T follicular helper cell (primary cell): ENCODE measurements around the gene NARS2.
"Not testable (repeated sequence)": the region's sequence is repeated elsewhere in the genome, so short reads cannot be mapped to it uniquely, and the experiment has no call there.

ENCODE experiments used
- DNase-seq: peaks from one replicate; pipeline ENCODE4 v3.0.0-alpha.2; 2020; ENCODE audit warnings: low read depth

NARS2 gene

GRCh38 chr11:78542007-78542406 lies 32.7 kb downstream of the NARS2 start:
- no peak for DNase-seq

DNA sequence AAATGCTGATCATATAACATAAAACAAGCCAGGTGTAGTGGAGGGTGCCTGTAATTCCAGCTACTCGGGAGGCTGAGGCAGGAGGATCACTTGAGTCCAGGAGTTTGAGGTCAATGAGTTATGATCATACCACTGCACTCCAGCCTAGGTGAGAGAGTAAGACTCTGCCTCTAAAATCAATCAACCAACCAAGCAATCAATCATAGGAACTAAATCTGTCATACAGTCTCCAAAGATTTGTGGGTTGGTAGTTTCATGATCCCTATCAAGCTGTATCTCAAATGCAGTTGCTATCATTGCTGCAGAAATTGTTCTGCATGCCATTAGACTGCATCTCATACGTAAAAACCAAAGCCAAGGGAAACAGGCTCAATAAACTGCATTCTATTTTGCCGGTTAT lies 33.1 kb downstream of the NARS2 start:
- DNase-seq, result no peak

DNA sequence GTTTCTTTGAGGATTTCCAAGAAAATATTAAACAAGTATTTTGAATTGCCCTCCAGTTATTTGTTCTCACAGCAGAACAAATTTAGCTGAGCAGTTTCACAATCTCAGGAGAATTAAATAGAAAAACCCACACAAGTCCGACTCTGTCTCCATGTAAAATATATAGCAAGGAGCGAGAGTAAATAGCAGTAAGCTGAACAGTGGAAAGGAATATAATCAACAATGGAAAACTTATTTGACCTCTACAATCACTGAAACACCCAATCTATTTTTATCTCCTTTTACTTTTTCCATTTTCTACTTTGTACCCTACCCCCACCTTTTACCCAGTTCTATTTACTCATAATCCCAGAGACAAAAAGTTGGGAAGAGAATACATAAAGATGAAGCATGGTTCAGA lies 34.4 kb downstream of the NARS2 start:
- no peak for DNase-seq

GRCh38 chr11:78539506-78539905 lies 35.2 kb downstream of the NARS2 start:
- DNase-seq, result no peak

- no peak for DNase-seq
Measured at GRCh38 chr11:78536933-78537332, 37.7 kb downstream of the NARS2 start.

GRCh38 chr11:78535920-78536319 lies 38.7 kb downstream of the NARS2 start:
- DNase-seq, result no peak

- DNase-seq, result no peak
Measured at GRCh38 chr11:78535027-78535426, 39.6 kb downstream of the NARS2 start.

- DNase-seq, result no peak
Measured at GRCh38 chr11:78533399-78533798, 41.3 kb downstream of the NARS2 start.

- no peak for DNase-seq
Measured at GRCh38 chr11:78532991-78533390, 41.7 kb downstream of the NARS2 start.

DNA sequence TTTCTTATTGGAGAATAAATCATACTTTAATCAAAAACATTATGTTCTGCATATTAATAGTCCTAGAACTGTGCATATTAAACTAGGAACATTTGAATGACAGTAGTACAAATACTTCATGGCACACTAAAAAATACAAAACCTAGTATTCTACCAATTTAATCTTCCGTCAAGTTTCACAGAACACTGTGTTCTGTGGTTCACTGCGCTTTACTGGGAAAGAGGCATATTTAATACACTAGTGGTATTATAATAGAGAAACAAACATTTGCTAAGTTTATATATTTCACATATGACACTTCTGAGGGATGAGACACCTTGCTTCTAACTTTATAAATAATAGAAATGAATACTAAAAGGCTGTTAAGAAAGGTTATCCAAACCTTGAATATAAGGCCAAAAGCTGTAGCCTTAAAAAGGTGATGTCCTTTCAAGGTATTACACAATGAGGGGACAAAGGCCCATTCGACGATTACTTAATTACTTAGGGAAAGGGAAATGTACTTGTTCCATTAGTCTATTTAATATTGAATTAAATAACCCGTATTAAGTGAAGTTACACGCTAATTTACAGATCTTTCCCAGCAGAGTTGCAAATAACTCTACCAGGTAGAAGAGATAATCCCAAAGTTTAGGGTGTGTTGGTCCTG lies 48.0 kb downstream of the NARS2 start:
- DNase-seq, result no peak

DNA sequence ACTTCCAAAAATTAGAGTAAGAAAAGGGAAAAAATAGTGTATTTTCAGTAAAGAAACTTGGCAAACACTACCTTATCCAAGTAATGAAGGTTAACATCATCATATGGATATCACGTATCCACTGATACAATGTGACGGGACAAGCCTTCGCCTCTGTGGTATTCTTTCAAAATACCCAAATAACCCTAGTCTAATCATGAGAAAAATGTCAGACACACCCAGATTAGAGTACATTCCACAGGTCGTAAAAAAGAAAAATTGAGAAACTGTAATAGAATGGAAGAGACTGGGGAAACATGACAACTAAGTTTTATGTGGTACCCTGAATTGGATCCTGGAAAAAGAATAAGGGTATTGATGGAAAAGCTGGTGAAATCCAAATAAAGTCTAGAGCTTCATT lies 48.9 kb downstream of the NARS2 start:
- no peak for DNase-seq

DNA sequence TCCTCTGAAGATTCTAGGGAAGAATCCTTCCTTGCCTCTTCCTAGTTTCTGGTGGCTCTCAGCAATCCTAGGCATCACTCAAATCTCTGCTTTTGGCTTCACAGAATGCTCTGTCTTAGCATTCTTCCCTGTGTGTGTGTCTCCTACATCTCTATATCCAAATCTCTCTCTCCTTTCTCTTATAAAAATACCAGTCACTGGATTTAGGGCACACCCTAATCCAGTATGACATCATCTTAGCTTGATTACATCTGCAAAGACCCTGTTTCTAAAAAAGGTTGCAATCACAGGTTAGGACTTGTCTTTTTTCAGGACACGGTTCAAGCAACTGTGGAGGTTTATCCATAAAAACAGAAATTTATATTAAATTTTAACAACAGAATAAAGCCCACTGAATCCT lies 54.4 kb downstream of the NARS2 start:
- no peak for DNase-seq

DNA sequence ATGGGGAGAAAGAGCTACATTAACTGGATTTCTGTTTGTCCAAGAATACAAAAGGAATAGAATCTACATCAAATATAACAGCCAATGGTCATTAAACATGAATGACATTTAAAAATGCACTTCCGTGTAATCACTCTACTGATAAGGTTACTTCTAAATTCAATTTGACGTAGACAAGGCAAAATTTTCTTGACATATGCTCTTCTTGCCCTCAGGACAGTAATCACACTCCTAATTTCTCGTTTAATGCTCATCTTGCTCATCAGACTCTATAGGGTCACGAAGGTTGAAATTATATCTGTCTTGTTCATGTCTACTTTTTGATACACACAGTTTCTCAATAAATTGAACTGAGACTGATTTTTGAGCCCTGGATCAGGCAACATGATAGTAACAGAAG lies 58.4 kb downstream of the NARS2 start:
- no peak for DNase-seq

DNA sequence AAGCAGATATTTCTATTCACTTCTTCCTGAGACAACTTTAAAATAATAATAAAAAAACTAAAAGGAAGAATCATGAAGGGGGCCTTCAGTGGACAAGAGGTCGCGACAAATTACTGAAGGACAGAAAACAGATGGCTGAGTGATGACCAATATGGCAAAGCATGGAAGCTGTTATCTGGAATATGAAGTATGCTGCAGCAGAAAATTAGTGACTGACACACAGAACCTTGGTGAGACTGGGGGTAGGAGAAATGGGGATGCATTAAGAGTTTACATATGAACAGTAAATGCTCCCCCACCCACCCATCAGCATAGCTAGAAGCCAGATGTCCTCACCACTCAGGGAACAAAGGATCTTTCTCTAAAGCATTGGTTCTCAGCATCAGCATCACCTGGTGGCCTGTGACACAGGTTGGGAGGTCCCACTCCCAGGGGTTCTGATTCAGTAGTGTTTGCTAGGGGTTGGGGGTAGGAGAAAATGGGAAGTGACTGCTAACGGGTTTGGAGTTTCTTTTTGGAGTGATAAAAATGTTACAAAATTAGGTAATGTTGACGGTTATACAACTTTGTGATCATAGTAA lies 59.7 kb downstream of the NARS2 start:
- no peak for DNase-seq

DNA sequence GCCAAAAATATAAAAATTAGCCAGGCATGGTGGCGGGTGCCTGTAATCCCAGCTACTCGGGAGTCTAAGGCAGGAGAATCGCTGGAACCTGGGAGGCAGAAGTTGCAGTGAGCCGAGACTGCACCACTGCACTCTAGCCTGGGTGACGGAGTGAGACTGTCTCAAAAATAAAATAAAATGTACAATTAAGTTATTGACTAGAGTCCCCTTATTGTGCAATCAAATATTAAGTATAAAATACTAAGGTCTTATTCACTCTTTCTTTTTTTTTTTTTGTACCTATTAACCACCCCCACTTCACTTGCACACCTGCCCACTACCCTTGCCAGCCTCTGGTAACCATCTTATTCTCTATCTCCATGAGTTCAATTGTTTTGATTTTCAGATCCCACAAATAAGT lies 61.6 kb downstream of the NARS2 start:
- DNase-seq, result not testable (repeated sequence)

GRCh38 chr11:78510597-78510996 lies 64.1 kb downstream of the NARS2 start:
- no peak for DNase-seq

DNA sequence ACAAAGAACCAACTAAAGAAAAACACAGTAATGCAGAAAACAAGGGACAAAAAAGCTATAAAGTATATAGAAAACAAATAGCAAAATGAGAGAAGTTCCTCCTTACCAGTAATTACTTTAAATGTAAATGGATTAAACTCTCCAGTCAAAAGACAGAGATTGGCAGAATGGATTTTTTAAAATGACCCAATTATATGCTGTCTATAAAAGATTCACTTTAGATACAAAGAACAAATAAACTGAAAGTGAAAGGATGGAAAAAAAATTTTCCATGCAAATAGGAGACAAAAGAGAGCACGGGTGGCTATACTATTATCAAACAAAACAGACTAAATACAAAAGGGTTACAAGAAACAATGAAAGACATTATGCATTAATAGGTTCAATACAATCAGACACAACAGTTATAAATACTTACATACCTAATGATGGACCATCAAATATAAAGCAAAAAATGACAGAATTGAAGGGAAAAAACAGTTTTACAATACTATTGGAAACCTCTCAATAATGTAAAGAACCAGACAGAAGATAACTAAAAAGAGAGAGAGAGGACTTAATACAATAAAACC lies 64.6 kb downstream of the NARS2 start:
- DNase-seq, result no peak

- no peak for DNase-seq
Measured at GRCh38 chr11:78504708-78505107, 70.0 kb downstream of the NARS2 start.

DNA sequence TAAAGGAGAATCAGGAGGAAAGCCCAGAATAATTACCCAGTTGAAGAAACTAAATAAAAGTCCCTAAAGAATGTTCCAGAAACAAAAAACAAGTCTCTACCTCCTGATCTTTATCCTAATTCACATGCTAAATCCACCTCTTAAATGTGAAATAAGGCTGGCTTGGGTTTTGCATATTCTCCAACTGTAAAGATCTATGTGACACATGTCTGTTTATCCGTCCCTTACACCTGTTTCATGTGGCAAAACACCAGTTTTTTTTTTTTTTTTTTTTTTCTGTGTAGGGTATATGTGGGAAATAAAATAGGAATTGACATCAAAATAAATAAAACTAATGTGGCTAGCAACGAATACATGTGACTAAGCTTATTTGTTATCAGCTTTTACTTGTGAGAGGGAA lies 70.5 kb downstream of the NARS2 start:
- DNase-seq, result no peak

DNA sequence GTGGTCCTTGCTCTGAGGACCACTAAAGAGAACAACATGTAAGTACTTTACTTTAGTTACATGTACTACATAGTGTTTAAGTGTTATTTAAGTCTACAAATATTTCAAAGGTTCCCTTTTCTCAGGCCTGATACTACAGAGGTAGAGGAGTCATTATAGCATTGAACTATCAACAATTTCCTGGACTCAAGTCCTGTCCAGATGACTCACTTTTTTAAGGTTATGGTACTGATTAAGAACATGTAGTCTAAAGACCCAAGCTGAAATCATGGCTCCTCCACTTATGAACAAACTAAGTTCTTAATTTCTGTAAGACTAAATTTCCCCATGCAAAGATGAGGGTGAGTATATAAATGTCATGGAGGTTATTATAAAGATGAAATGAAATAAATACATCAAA lies 74.7 kb downstream of the NARS2 start:
- no peak for DNase-seq

- no peak for DNase-seq
Measured at GRCh38 chr11:78497293-78497692, 77.4 kb downstream of the NARS2 start.

DNA sequence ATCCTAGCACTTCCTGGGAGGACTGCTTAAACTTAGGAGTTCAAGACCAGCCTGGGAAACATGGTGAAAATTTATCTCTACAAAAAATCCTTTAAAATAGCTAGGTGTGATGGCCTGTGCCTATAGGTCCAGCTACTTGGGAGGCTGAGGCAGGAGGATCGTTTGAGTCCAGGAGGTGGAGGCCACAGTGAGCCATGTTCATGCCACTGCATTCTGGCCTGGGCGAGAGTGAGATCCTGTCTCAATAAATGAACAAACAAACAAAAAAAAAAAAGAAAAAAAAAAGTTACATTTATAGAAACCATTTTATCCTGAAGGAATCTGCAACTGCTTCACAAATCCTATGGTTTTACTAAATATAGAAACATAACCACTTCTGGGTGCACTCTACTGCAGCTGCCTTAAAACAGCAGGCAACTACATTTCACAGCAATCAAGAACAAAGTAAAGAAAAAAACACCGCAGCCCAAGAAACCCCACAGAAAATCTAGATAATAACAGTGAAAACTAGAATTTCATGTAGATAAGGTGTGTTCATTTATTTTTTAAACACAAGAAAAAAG lies 81.2 kb downstream of the NARS2 start:
- DNase-seq, result no peak

GRCh38 chr11:78492973-78493372 lies 81.7 kb downstream of the NARS2 start:
- DNase-seq, result no peak

DNA sequence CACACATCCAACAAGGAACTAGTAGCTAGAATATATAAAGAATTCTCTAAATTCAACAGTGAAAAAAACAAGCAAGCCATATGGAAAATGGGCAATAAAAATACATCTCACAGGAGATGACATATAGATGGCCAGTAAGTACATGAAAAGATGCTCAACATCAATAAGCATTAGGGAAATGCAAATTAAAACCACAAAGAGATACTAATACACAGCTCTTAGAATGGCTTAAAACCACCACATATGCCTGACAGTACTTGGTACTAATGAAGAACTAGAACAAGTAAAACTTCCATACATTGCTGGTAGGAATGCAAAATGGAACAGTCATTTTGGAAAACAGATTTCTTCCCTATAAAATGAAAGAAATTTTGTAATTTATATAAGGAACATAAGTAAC lies 85.5 kb downstream of the NARS2 start:
- no peak for DNase-seq
